ENCODE measurements around the gene MRPL43.
"Not testable (repeated sequence)": the region's sequence is repeated elsewhere in the genome, so short reads cannot be mapped to it uniquely, and the experiment has no call there.

The MRPL43 gene

GRCh38 chr10:100986952-100987684 is at the start of gene MRPL43, which contains the start of gene TWNK:
MRPL43 (minus strand) TSS chr10:100987497; CDS start chr10:100987443, 54 bp downstream.
TWNK (plus strand) TSS chr10:100987543; CDS start chr10:100988211, 668 bp downstream.
- peak; percentile 85 for DNase-seq (ENCODE audit: low spot score)

DNA sequence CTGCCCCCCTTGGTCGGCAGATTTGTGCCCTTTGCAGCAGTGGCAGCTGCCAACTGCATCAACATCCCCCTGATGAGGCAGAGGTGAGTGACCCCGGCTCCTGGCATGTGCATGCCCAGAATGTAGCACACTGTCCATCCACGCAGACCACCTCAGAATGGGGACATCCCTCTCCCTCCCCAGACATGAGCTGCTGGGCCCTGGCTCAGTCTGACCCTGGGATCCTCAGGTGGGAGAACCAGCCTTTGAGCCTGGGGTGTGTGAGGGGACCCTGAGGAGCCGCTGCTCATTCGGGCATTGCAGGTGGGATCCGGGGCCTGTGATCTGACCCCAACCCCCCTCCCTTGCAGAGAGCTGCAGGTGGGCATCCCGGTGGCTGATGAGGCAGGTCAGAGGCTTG is 49.4 kb upstream of the MRPL43 start:
- no peak for DNase-seq (ENCODE audit: low spot score)

DNA sequence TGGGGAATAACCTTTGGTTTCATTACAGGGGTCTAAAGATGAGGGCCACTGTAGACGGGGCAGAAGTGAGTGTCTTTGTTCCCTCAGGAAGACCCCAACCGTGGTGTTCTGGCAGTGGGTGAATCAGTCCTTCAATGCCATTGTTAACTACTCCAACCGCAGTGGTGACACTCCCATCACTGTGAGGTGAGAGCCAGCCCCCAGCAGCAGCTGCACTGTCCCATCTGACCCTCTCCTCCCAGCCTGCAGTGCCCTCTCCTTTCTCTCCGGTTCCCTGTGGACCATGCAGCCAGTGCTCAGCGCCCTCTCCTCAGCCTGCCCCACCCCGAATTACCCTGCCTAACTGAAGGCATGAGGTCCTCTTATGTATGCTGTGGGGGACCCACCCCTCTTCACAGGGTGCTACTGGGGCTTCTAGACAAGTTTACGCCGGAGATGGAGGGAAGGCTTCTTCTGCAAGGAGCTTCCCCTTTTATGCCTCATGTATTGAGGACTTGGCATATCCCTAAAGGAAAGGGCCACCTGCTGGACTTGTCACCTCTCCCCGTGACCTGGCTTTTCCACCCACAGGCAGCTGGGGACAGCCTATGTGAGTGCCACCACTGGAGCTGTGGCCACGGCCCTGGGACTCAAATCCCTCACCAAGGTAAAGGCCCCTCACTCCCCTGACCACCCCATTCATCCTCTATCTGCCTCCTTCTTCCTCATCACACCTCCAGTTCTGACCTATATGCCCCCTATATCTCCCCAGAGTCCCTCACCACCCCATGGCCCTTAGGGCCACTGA is 48.8 kb upstream of the MRPL43 start:
- DNase-seq (ENCODE audit: low spot score) = no peak

- DNase-seq (ENCODE audit: low spot score) = no peak
Measured at GRCh38 chr10:101035314-101035713, 48.0 kb upstream of the MRPL43 start.

GRCh38 chr10:101034404-101034803 is 47.1 kb upstream of the MRPL43 start:
- DNase-seq (ENCODE audit: low spot score) = not testable (repeated sequence)

DNA sequence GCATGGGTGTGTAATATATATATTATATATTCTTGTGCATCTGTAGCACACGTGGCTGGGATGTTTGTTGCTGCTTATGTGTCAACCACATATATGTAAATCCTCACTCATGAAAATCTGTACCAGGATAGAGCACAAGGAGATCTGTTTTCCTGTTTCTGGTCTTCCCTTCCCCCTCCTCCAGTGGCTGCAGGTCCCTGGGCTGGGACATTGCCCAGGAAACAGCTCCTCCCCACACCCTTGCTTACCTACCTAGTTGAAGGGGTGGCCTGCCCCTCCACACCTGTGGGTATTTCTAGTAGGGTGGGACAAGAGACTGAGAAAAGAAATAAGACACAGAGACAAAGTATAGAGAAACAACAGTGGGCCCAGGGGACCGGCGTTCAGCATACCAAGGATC is 46.0 kb upstream of the MRPL43 start:
- DNase-seq (ENCODE audit: low spot score) = no peak

- DNase-seq (ENCODE audit: low spot score) = peak; percentile 84
Measured at GRCh38 chr10:101032637-101033224, 45.4 kb upstream of the MRPL43 start.

DNA sequence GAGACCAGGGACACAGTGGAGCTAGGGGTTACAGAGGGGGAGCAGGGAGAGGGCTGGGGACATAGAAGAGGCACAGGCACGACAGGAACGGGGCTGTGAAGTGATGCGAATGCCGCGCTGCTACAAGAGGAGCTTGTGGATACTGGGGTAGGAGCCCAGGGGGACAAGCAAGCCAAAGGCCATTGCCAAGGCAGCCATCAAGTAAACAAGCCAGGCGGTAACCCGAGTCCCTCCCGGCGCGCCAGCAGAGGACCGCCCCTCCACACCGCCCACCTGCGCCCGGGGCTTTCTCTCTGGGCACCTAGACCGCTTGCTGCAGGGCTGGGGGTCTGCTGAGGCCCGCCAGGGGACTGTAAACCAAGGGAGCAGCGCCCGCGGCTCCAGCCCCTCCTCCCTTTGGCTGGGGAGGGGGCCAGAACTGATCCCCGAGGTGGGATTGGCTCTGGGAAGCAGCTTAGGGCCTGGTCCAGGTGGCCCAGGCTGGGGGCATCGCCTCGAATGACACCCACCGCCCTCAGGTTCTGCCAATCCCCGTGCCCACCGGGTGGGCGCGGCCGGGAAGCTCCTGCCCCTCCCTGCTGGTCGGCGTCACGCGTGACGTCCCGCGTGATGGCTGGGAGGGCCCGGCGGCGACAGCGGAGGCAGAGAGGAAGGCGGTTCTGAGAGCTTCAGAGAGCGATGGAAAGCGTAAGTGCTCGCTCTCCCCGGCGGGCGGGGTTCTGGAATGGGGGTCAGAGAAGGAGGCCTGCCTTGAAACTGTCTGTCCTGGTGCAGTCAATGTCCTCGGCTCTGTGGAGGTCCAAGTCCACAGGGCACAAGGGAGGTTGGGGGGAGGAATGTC is 44.7 kb upstream of the MRPL43 start:
- peak; percentile 89 for DNase-seq (ENCODE audit: low spot score)

DNA sequence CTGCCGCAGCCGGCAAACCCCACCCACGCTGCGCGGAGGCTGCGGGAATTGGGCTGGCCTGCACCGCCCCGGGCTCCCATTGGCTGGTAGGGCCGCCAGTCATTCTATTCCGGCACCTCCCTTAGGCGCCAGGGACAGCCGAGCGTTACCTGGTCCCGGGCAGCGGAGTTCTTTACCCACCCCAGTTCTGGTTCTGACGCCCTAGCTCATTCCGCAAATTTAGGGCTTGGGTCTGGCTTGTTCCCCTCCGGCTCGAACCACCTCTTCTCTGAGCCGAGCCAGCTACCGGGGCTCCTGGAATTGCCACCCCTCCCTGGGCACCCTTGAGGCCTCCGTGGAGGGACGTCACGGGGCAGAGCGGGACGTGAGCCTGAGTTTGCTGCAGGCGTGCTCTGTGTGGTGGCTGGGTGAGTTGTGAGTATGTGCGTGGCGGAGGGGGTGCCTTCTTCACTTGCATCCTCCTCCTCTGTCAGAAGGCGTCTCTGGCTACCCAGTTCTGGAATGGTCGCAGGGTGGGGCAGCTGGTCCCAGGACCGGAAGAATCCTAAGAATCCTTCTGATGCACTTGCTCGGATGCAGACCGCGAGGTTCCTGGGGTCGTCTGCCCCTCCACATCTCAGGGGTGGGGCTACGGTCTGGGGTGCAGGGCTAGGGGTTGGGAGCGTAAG is 44.0 kb upstream of the MRPL43 start, which contains the start of the genes PDZD7 and SFXN3:
Gene PDZD7 (minus strand): TSS at position 2 of the 668 bp plus-strand sequence. CDS start 910 bp downstream, outside the sequence.
Gene SFXN3 (plus strand): TSS at position 107 of the 668 bp plus-strand sequence. CDS start 3,461 bp downstream, outside the sequence.
- DNase-seq (ENCODE audit: low spot score) = peak; percentile 95

DNA sequence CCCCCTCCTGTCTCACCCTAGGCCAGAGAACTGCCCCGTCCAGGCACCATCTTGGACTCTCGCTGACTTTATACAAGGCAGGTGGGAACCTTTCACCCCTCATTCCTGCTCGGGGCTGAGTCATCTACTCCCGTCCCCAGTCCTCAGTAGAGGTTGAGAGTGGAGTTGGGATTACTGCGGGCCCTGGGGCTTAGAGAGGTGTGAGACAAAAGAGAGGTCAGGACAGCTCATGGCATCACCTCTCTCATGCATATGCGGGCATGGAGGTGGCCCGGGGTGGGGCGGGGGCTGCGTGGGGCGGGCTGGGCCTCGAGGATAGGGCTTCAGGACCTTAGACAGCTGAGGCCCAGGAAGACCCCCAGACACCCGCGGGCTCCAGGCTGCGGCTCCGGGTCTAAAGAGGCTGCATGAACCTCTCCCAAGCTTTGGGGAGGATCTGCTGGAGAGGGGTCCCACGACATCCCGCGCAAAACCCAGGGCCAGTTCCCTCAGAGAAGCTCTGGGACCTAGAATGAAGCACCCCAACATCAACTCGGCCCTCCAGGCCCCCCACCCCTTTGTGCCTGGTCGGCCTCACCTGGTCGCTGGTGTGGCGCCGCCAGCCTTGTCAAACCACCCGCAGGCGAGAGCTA is 43.3 kb upstream of the MRPL43 start:
- DNase-seq (ENCODE audit: low spot score) = no peak

DNA sequence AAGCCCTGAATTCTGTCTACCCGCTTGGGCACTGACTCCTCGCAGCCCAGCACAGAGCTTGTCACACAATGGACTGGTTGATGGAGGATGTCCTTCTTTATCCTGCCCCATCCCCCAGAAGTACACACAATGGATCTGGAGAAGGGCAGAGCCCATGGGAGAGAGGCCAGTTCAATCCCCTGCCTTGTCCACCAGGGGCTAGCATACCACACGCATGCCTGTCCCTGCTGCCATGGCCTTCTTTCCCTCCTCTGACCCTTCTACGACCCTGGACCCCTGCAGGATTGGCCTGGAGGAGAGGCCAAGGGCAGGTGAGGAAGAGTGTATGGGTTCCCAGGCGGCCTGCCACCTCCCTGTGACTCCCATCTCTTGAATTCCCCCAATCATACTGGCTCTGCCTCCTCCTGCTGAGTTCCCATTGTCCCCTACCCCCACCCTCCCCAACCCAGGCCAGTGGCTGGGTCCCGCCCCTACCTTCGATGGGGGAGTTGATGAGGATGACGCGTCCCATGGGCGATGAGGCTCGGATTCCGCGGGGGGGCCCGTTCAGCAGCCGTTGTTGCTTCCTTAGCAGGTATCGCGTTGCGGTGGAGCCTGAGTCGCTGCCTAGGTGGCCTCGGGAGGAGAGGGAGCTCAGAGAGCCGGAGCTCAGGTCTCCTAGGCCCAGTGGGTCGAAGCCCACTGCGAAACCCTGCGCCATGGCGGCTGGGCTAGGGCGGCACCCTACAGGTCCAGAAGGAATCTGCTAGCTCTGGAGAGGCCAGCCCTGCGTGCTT is 42.4 kb upstream of the MRPL43 start:
- DNase-seq (ENCODE audit: low spot score) = no peak

DNA sequence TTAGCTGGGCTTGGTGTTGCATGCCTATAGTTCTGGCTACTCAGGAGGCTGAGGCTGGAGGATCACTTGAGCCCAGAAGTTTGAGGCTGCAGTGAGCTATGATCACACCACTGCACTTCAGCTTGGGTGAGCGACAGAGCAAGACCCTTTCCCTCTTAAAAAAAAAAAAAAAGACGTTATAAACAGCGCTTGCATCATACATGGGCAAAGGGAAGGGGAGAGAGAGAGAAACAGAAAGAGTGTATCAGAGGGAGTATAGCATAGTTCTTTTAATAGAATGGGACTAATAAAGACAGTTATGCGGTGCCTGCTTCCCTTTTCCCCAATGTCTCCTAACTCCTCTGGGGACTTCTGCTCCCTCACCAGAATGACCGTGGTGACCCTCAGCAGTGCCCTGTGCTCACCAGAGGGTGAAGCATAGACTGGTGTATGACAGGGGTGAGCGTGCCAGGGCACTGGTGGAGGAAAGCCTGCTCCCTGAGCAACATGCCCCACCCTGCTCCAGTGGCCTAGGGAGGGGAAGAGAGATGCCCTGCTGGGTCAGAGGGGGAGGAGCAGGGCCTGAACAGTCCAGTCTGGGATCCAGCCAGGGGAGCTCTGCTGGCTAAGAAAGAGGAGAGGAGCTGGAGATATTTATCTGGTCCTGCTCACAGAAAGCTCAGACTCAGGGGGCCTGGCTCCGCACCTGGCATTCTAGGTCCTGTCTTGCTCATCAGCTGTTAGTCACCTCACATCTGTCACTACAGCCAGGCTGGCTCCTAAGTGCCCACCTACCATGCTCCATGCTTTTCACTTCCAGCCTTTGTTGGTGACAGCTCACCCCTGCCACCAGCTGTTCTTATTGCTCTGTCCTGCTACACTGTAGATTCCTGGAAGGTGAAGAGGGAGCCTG is 41.4 kb upstream of the MRPL43 start:
- DNase-seq (ENCODE audit: low spot score) = no peak

GRCh38 chr10:101027106-101027720 is 39.9 kb upstream of the MRPL43 start:
- no peak for DNase-seq (ENCODE audit: low spot score)

DNA sequence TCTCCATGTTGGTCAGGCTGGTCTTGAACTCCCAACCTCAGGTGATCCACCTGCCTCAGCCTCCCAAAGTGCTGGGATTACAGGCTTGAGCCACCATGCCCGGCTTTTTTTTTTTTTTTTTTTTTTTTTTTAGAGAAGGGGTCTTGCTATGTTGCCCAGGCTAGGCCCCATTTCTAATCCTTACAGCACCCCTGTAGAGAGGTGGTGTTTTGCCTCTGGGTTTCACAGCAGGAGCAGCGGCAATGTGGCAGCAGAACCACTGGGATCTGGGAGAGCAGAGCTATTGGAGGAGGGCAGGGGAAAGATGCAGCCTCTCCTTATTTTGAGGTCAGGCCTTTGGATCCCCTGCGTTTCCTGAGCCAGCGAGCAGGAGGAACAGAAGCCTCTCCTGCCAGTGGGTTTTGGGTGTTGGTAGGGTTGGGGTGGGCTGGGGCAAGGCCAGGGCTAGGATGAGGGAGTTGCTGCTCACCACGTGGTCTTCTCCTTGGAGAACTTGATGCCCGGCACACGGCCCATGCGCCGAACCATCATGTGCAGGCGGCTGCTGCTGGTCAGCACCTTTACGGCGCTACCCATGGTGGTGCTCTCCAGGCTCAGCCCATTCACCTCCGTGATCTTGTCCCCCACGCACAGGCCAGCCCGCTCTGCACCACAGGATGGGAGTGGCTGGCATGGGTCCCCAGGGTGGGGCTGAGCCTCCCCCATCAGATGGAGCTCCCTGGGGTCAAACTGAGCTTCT is 35.8 kb upstream of the MRPL43 start:
- no peak for DNase-seq (ENCODE audit: low spot score)

GRCh38 chr10:101021692-101022251 is 34.5 kb upstream of the MRPL43 start:
- no peak for DNase-seq (ENCODE audit: low spot score)

- no peak for DNase-seq (ENCODE audit: low spot score)
Measured at GRCh38 chr10:101021239-101021638, 33.9 kb upstream of the MRPL43 start.

DNA sequence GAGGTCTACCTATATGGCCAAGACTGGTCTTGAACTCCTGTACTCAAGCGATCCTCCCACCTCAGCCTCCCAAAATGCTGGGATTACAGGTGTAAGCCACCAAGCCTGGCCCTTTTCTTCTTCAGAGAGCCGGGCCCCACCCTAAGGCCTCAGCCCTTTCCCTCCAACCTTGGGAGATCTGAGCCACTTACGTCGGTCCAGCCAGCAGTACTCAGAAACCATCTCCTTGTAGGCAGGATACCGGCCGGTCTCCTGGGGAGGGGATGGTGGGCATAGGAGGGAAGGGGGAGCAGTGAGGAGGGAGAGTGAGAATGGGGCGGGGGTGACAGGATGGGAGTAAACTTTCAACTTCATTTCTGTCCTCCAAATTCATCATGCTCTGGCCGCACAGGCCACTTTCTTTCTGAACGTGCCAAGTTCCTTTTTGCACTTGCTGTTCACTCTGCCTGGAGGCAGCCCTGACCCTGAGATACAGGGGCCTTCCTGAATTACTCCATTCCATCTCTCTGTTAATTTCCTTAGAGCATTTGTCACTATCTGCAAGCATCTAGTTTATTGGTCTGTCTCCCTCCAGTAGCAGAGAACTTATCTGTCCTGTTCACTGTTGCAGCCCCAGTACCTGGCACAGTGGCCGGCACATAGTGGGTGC is 33.3 kb upstream of the MRPL43 start:
- no peak for DNase-seq (ENCODE audit: low spot score)
